CD4-positive, CD25-positive, alpha-beta regulatory T cell (primary cell): ENCODE data around the gene OLA1. TPM values are rescaled to one million over a fixed set of nuclear protein-coding genes. Genes with fewer than 3 reads are reported as not detected.
A peak's percentile ranks its signal among the peaks of the same experiment; 100 is the strongest.

Experiments
- ATAC-seq, 2 donors: fragments of 150-1000 bp; cut with Tn5 transposase; one replicate each; pipeline ENCODE4 v1.10.0; 2021; ENCODE audit warnings: low read depth in 2 of 2, moderate number of reproducible peaks in 2 of 2, moderate library complexity in 1 of 2
- DNase-seq, 3 donors: peaks; one replicate each; pipeline versions ENCODE4 v3.0.0 to v3.0.0-alpha.2; 2012 to 2022; ENCODE audit warnings: mixed read lengths in 1 of 3
- H3K27ac ChIP-seq: one replicate; pipeline ENCODE4 v1.7.0; 2013; ENCODE audit warnings: mild to moderate bottlenecking, low read length; ENCODE audit not compliant: insufficient read depth, poor library complexity, severe bottlenecking
- H3K27me3 ChIP-seq: one replicate; pipeline ENCODE4 v1.7.0; 2013; ENCODE audit warnings: low read length; ENCODE audit not compliant: control insufficient read depth, insufficient read depth
- H3K36me3 ChIP-seq: one replicate; pipeline ENCODE4 v1.7.0; 2013; ENCODE audit warnings: mild to moderate bottlenecking, low read length, moderate library complexity; ENCODE audit not compliant: control insufficient read depth, insufficient read depth
- H3K4me1 ChIP-seq: 2 replicates; pipeline ENCODE4 v1.7.0; 2013; ENCODE audit warnings: mild to moderate bottlenecking, low read length; ENCODE audit not compliant: insufficient read depth, control insufficient read depth, poor library complexity, severe bottlenecking
- H3K4me3 ChIP-seq: one replicate; pipeline ENCODE4 v1.7.0; 2013; ENCODE audit warnings: low read depth, mild to moderate bottlenecking, low read length, moderate library complexity
- H3K9me3 ChIP-seq, 2 experiments: 1 replicate in 1 of 2; 2 replicates in 1 of 2; pipeline ENCODE4 v1.7.0; 2013; ENCODE audit warnings: low read length in 2 of 2, mild to moderate bottlenecking in 1 of 2, moderate library complexity in 1 of 2; ENCODE audit not compliant: control insufficient read depth in 2 of 2
- H3K27ac Mint-ChIP-seq, 3 donors: one replicate each; pipeline ENCODE4 v1.8.0; 2020 to 2022; ENCODE audit warnings: mild to moderate bottlenecking in 3 of 3, mixed read lengths in 3 of 3, moderate library complexity in 2 of 3
- H3K27me3 Mint-ChIP-seq: one replicate; pipeline ENCODE4 v1.8.0; 2022; ENCODE audit warnings: mild to moderate bottlenecking, mixed read lengths
- H3K36me3 Mint-ChIP-seq: one replicate; pipeline ENCODE4 v1.8.0; 2020; ENCODE audit warnings: mixed read lengths
- H3K4me1 Mint-ChIP-seq, 4 donors: one replicate each; pipeline ENCODE4 v1.8.0; 2020 to 2022; ENCODE audit warnings: mixed read lengths in 4 of 4, mild to moderate bottlenecking in 1 of 4
- H3K4me3 Mint-ChIP-seq, 4 donors: one replicate each; pipeline ENCODE4 v1.8.0; 2020 to 2022; ENCODE audit warnings: mild to moderate bottlenecking in 4 of 4, mixed read lengths in 4 of 4, moderate library complexity in 3 of 4
- H3K9me3 Mint-ChIP-seq, 7 donors: one replicate each; pipeline ENCODE4 v1.8.0; 2020 to 2022; ENCODE audit warnings: mixed read lengths in 7 of 7, mild to moderate bottlenecking in 3 of 7, moderate library complexity in 2 of 7
- polyA plus RNA-seq, 4 donors: library from polyadenylated mRNA; unstranded; fragments of 300-500 nt; fragmentation: Illumina TruSeq; gene quantifications; one replicate each; pipeline ENCODE4 v1.2.3, GENCODE V29; 2021
- total RNA-seq: library from RNA; stranded (reverse); gene quantifications from one replicate; pipeline ENCODE4 v1.2.3, GENCODE V29; 2022

OLA1 gene
- total and polyA plus RNA-seq, 5 donors from 2014 or later: 36.9 to 77.4 (median 59.9) TPM

- Mint-ChIP-seq H3K27ac (no peak overlapping the region), H3K27me3 (peaks cover 27% of the 10 kb centered on the region), H3K36me3 (no peaks in the 10 kb centered on the region), H3K4me3 (no peak overlapping the region), H3K4me1 (no peaks in the 10 kb centered on the region), H3K9me3 (peaks cover 0 to 4% (median 0%) of the 10 kb centered on the region in 7 donors)
- H3K27me3 ChIP-seq: peaks cover 6% of the 10 kb centered on the region
- H3K36me3 ChIP-seq: no peaks in the 10 kb centered on the region
- no peak overlapping the region for H3K27ac ChIP-seq
- no peaks in the 10 kb centered on the region for H3K9me3 ChIP-seq
- no peak for DNase-seq
- H3K4me3 ChIP-seq: no peak overlapping the region
- no peaks in the 10 kb centered on the region for H3K4me1 ChIP-seq
- ATAC-seq: no peak
Measured at GRCh38 chr2:174052584-174052976, 195.8 kb downstream of the OLA1 start.

GRCh38 chr2:174051741-174052583 lies 196.4 kb downstream of the OLA1 start:
- ATAC-seq (no peak), DNase-seq (no peak)
- no peak overlapping the region for H3K27ac ChIP-seq
- no peaks in the 10 kb centered on the region for H3K4me1 ChIP-seq
- no peak overlapping the region for H3K4me3 ChIP-seq
- Mint-ChIP-seq H3K4me3 (no peak overlapping the region), H3K4me1 (no peaks in the 10 kb centered on the region), H3K27me3 (peaks cover 25% of the 10 kb centered on the region), H3K36me3 (no peaks in the 10 kb centered on the region), H3K9me3 (peaks cover 0 to 4% (median 0%) of the 10 kb centered on the region in 7 donors), H3K27ac (no peak overlapping the region)
- H3K36me3 ChIP-seq: no peaks in the 10 kb centered on the region
- no peaks in the 10 kb centered on the region for H3K9me3 ChIP-seq
- H3K27me3 ChIP-seq: peaks cover 4% of the 10 kb centered on the region

DNA sequence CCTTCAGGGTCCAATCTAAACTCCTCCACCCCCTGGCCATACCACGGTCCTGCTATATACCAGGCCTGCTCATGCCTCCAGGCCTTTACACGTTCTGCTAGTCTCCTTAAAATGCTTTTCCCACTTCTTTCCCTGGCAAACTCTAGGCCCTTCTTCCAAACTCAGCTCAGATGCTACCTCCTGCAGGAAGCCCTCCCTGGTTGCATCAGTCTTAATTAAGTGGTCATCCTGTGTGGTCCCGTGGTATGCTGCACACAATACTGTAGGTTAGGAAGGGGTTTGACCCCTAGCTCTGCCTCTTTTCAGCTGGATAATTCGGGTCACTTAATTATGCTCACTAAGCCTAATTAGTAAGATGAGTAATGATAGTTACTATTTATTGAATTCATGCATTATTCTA lies 197.3 kb downstream of the OLA1 start:
- Mint-ChIP-seq H3K4me3 (no peak overlapping the region), H3K9me3 (peaks cover 0 to 4% (median 0%) of the 10 kb centered on the region in 7 donors), H3K27ac (peak overlapping the region in 1 of 3 donors; percentile 10), H3K27me3 (peaks cover 23% of the 10 kb centered on the region), H3K4me1 (no peaks in the 10 kb centered on the region), H3K36me3 (no peaks in the 10 kb centered on the region)
- Histone ChIP-seq H3K36me3 (no peaks in the 10 kb centered on the region), H3K4me1 (no peaks in the 10 kb centered on the region), H3K9me3 (no peaks in the 10 kb centered on the region), H3K27ac (no peak overlapping the region), H3K27me3 (peaks cover 3% of the 10 kb centered on the region), H3K4me3 (no peak overlapping the region)
- ATAC-seq (no peak), DNase-seq (no peak)

- Histone ChIP-seq H3K36me3 (no peaks in the 10 kb centered on the region), H3K4me1 (no peaks in the 10 kb centered on the region), H3K4me3 (no peak overlapping the region), H3K27me3 (peaks cover 3% of the 10 kb centered on the region), H3K27ac (no peak overlapping the region), H3K9me3 (no peaks in the 10 kb centered on the region)
- Mint-ChIP-seq H3K36me3 (no peaks in the 10 kb centered on the region), H3K27ac (no peak overlapping the region), H3K4me1 (peaks cover 0 to 4% (median 2%) of the 10 kb centered on the region in 4 donors), H3K9me3 (peaks cover 0 to 3% (median 0%) of the 10 kb centered on the region in 7 donors), H3K4me3 (no peak overlapping the region), H3K27me3 (peaks cover 24% of the 10 kb centered on the region)
- ATAC-seq: no peak
- DNase-seq: no peak
Measured at GRCh38 chr2:174049895-174050294, 198.4 kb downstream of the OLA1 start.

DNA sequence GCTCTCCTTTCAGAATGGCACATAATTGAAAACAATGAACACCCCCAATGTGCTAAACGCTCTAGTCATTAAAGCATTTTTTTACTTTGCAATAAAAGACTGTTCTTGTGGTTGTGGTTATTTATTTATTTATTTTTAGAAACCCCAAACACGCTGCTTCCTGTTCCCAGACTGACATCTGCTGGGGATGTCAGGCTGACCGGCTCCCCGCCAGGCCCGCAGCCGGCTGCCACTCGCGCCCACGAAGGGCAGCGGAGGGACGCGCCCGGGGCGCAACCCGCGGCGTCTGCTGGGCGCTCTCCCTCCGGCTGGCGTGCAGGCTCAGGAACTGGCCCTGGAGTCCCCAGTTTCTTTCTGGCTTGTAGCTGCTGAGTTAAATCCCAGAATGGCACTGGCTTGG lies 200.1 kb downstream of the OLA1 start:
- Mint-ChIP-seq H3K27ac (no peak overlapping the region), H3K4me1 (peaks cover 0 to 4% (median 3%) of the 10 kb centered on the region in 4 donors), H3K4me3 (no peak overlapping the region), H3K9me3 (peaks cover 0 to 3% (median 0%) of the 10 kb centered on the region in 7 donors), H3K36me3 (no peaks in the 10 kb centered on the region), H3K27me3 (peaks cover 20% of the 10 kb centered on the region)
- H3K9me3 ChIP-seq: no peaks in the 10 kb centered on the region
- H3K27ac ChIP-seq: no peak overlapping the region
- peaks cover 4% of the 10 kb centered on the region for H3K4me1 ChIP-seq
- H3K27me3 ChIP-seq: peaks cover 3% of the 10 kb centered on the region
- no peak for DNase-seq
- ATAC-seq: no peak
- no peak overlapping the region for H3K4me3 ChIP-seq
- H3K36me3 ChIP-seq: no peaks in the 10 kb centered on the region

GRCh38 chr2:174047746-174048145 lies 200.6 kb downstream of the OLA1 start:
- peaks cover 0 to 4% (median 3%) of the 10 kb centered on the region in 4 donors for H3K4me1 Mint-ChIP-seq
- Histone ChIP-seq H3K36me3 (no peaks in the 10 kb centered on the region), H3K27ac (no peak overlapping the region)

GRCh38 chr2:174046172-174046571 lies 202.2 kb downstream of the OLA1 start:
- Mint-ChIP-seq H3K36me3 (no peaks in the 10 kb centered on the region), H3K27ac (no peak overlapping the region), H3K27me3 (peaks cover 15% of the 10 kb centered on the region), H3K4me3 (no peak overlapping the region), H3K4me1 (peaks cover 0 to 4% (median 3%) of the 10 kb centered on the region in 4 donors), H3K9me3 (no peaks in the 10 kb centered on the region)
- Histone ChIP-seq H3K9me3 (no peaks in the 10 kb centered on the region), H3K36me3 (no peaks in the 10 kb centered on the region), H3K4me3 (no peak overlapping the region), H3K27me3 (no peaks in the 10 kb centered on the region), H3K4me1 (peaks cover 4% of the 10 kb centered on the region), H3K27ac (no peak overlapping the region)
- ATAC-seq: no peak
- no peak for DNase-seq

More at GRCh38 chr2:174047746-174048145, 200.6 kb downstream of the OLA1 start:
- H3K4me1 ChIP-seq: peaks cover 4% of the 10 kb centered on the region
- no peaks in the 10 kb centered on the region for H3K9me3 ChIP-seq
- Mint-ChIP-seq H3K27ac (no peak overlapping the region), H3K36me3 (no peaks in the 10 kb centered on the region), H3K4me3 (no peak overlapping the region), H3K9me3 (no peaks in the 10 kb centered on the region), H3K27me3 (peaks cover 20% of the 10 kb centered on the region)
- H3K4me3 ChIP-seq: no peak overlapping the region
- peaks cover 3% of the 10 kb centered on the region for H3K27me3 ChIP-seq
- ATAC-seq (no peak), DNase-seq (no peak)

DNA sequence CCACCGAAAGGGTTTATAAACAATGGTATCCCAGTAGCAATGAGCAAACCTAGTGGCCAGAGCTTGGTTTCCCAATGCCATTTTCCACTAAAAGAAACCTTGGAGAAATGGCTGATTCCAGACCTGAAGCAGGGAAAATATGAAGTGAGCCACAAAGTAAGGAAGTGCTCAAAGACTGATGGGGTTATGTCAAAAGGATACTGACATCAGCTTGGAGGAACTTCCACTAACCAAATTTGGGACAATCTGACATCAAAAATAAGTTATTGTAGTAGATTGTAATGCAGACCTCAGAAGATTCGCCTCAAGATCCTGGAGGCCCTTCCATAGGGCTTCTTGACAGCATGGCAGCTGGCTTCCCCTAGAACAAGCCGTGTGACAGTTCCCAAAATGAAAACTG lies 203.8 kb downstream of the OLA1 start:
- no peak for ATAC-seq
- Mint-ChIP-seq H3K4me3 (no peak overlapping the region), H3K27me3 (peaks cover 14% of the 10 kb centered on the region), H3K9me3 (no peaks in the 10 kb centered on the region), H3K27ac (no peak overlapping the region), H3K4me1 (peaks cover 4 to 11% (median 8%) of the 10 kb centered on the region in 4 donors), H3K36me3 (no peaks in the 10 kb centered on the region)
- DNase-seq: no peak
- H3K4me1 ChIP-seq: peaks cover 13% of the 10 kb centered on the region
- H3K36me3 ChIP-seq: no peaks in the 10 kb centered on the region
- no peak overlapping the region for H3K4me3 ChIP-seq
- H3K27me3 ChIP-seq: no peaks in the 10 kb centered on the region
- no peaks in the 10 kb centered on the region for H3K9me3 ChIP-seq
- no peak overlapping the region for H3K27ac ChIP-seq
